IMR-90 (cell line): Measurements from ENCODE around the gene COL4A5. TPM values are rescaled to one million over a fixed set of nuclear protein-coding genes. Genes with fewer than 3 reads are reported as not detected.

Experiments
- ATAC-seq: fragments of 200-7000 bp; cut with Tn5 transposase; 2 replicates; pipeline ENCODE4 v1.9.1; 2020; ENCODE audit warnings: low read depth, mild to moderate bottlenecking, moderate library complexity
- BruUV-seq: library from RNA; stranded (reverse); fragments of 400-500 nt; replicated peaks from 2 replicates; lab custom pipeline; 2021; lab: Mats Ljungman, UMichigan
- CTCF ChIA-PET: fragments of 300-600 bp; formaldehyde crosslinking; extraction: SDS; loops from one replicate; lab custom pipeline; 2021; ENCODE audit warnings: antibody characterized with exemption; lab: Yijun Ruan, JAX
- POLR2A ChIA-PET: fragments of 300-600 bp; sonication (Branson Sonifier 250); formaldehyde crosslinking; loops from one replicate; lab custom pipeline; 2022; ENCODE audit warnings: antibody characterized with exemption; ENCODE audit not compliant: unreplicated experiment; lab: Charles Lee
- DNase-seq: peaks from one replicate; pipeline ENCODE4 v3.0.0; 2013
- H2AFZ ChIP-seq: replicated peaks from 2 replicates; pipeline ENCODE3; 2013; ENCODE audit warnings: low read length, mild to moderate bottlenecking; ENCODE audit not compliant: poor library complexity
- H2AK5ac ChIP-seq: 2 replicates; pipeline ENCODE4 v1.6.1; 2013; ENCODE audit warnings: low read depth, low read length, inconsistent platforms
- H2AK9ac ChIP-seq: replicated peaks from 2 replicates; pipeline ENCODE3; 2013; ENCODE audit warnings: mild to moderate bottlenecking, low read depth, low read length, moderate library complexity; ENCODE audit not compliant: poor library complexity
- H2BK120ac ChIP-seq: 2 replicates; pipeline ENCODE4 v1.6.1; 2013; ENCODE audit warnings: low read depth, low read length, inconsistent platforms
- H2BK15ac ChIP-seq: 3 replicates; pipeline ENCODE4 v1.6.1; 2013; ENCODE audit warnings: low read depth, low read length, inconsistent platforms
- H2BK20ac ChIP-seq: 2 replicates; pipeline ENCODE4 v1.6.1; 2013; ENCODE audit warnings: low read depth, mild to moderate bottlenecking, inconsistent platforms, low read length, moderate library complexity
- H2BK5ac ChIP-seq: 2 replicates; pipeline ENCODE4 v1.6.1; 2013; ENCODE audit warnings: mild to moderate bottlenecking, low read depth, low read length, inconsistent platforms; ENCODE audit not compliant: poor library complexity, severe bottlenecking
- H3K14ac ChIP-seq: replicated peaks from 2 replicates; pipeline ENCODE4 v1.6.1; 2013; ENCODE audit warnings: low read depth, low read length, inconsistent platforms
- H3K18ac ChIP-seq: 2 replicates; pipeline ENCODE4 v1.6.1; 2013; ENCODE audit warnings: low read depth, low read length, control low read depth
- H3K23ac ChIP-seq: 2 replicates; pipeline ENCODE4 v1.6.1; 2013; ENCODE audit warnings: low read depth, low read length, inconsistent platforms
- H3K27ac ChIP-seq: 2 replicates; pipeline ENCODE4 v1.5.1; 2013; ENCODE audit warnings: mild to moderate bottlenecking, control low read depth, low read length; ENCODE audit not compliant: insufficient read depth
- H3K27me3 ChIP-seq: 2 replicates; pipeline ENCODE4 v1.6.1; 2013; ENCODE audit warnings: low read length; ENCODE audit not compliant: control insufficient read depth, insufficient read depth
- H3K36me3 ChIP-seq: 2 replicates; pipeline ENCODE4 v1.6.1; 2013; ENCODE audit warnings: low read length, mixed read lengths; ENCODE audit not compliant: control insufficient read depth, insufficient read depth
- H3K4ac ChIP-seq: 2 replicates; pipeline ENCODE4 v1.6.1; 2013; ENCODE audit warnings: low read depth, low read length, inconsistent platforms
- H3K4me1 ChIP-seq: 2 replicates; pipeline ENCODE4 v1.6.1; 2013; ENCODE audit warnings: low read length, mixed read lengths; ENCODE audit not compliant: control insufficient read depth, insufficient read depth
- H3K4me2 ChIP-seq: 2 replicates; pipeline ENCODE4 v1.6.1; 2013; ENCODE audit warnings: low read depth, mild to moderate bottlenecking, control low read depth, low read length, moderate library complexity
- H3K4me3 ChIP-seq: 2 replicates; pipeline ENCODE4 v1.5.1; 2013; ENCODE audit warnings: low read depth, mild to moderate bottlenecking, control low read depth, low read length, moderate library complexity; ENCODE audit not compliant: insufficient read depth
- H3K56ac ChIP-seq: 2 replicates; pipeline ENCODE4 v1.6.1; 2013; ENCODE audit warnings: low read length, inconsistent platforms; ENCODE audit not compliant: insufficient read depth; ENCODE audit errors: extremely low read depth
- H3K79me1 ChIP-seq, 2 experiments: 2 replicates each; pipeline ENCODE4 v1.6.1; 2013; ENCODE audit warnings: low read length in 2 of 2, inconsistent platforms in 1 of 2, low read depth in 1 of 2
- H3K9ac ChIP-seq: 2 replicates; pipeline ENCODE4 v1.6.1; 2013; ENCODE audit warnings: low read depth, low read length, control low read depth
- H3K9me1 ChIP-seq: 2 replicates; pipeline ENCODE4 v1.6.1; 2013; ENCODE audit warnings: low read length, inconsistent platforms; ENCODE audit not compliant: insufficient read depth
- H3K9me3 ChIP-seq: 2 replicates; pipeline ENCODE4 v1.6.1; 2013; ENCODE audit warnings: low read length; ENCODE audit not compliant: control insufficient read depth, insufficient read depth
- H4K20me1 ChIP-seq: 2 replicates; pipeline ENCODE4 v1.6.1; 2013; ENCODE audit warnings: low read length, inconsistent platforms; ENCODE audit not compliant: insufficient read depth
- H4K5ac ChIP-seq: 2 replicates; pipeline ENCODE4 v1.6.1; 2013; ENCODE audit warnings: mild to moderate bottlenecking, low read depth, low read length, control low read depth
- H4K8ac ChIP-seq, 2 experiments: 2 replicates each; pipeline ENCODE4 v1.6.1; 2013; ENCODE audit warnings: low read depth in 2 of 2, low read length in 2 of 2, control low read depth in 1 of 2, inconsistent platforms in 1 of 2
- H4K91ac ChIP-seq: 2 replicates; pipeline ENCODE4 v1.6.1; 2013; ENCODE audit warnings: low read depth, low read length, inconsistent platforms; ENCODE audit not compliant: insufficient read depth
- BHLHE40 ChIP-seq: fragments of 150-350 bp; IDR thresholded peaks from 2 replicates; pipeline ENCODE4 v1.6.1; 2016; ENCODE audit warnings: mild to moderate bottlenecking, low read depth, low read length
- CEBPB ChIP-seq: IDR thresholded peaks from 2 replicates; pipeline ENCODE4 v1.6.1; 2012; ENCODE audit warnings: low read depth, low read length, improper control_type of control experiment
- CHD1 ChIP-seq: IDR thresholded peaks from 2 replicates; pipeline ENCODE4 v1.6.1; 2012; ENCODE audit warnings: low read depth, low read length, improper control_type of control experiment
- CTCF ChIP-seq: conservative IDR thresholded peaks from 2 replicates; pipeline ENCODE4 v1.5.1; 2012; ENCODE audit warnings: mild to moderate bottlenecking, low read depth, low read length, improper control_type of control experiment
- ELK1 ChIP-seq: fragments of 150-350 bp; IDR thresholded peaks from 2 replicates; pipeline ENCODE4 v1.6.1; 2016; ENCODE audit warnings: low read depth, mild to moderate bottlenecking, low read length, moderate library complexity, borderline replicate concordance
- FOS ChIP-seq: fragments of 150-350 bp; IDR thresholded peaks from 2 replicates; pipeline ENCODE4 v1.6.1; 2016; ENCODE audit warnings: low read depth, low read length
- MAFK ChIP-seq: IDR thresholded peaks from 2 replicates; pipeline ENCODE4 v1.6.1; 2012; ENCODE audit warnings: low read depth, low read length, improper control_type of control experiment
- MAZ ChIP-seq: IDR thresholded peaks from 2 replicates; pipeline ENCODE4 v1.6.1; 2012; ENCODE audit warnings: low read depth, mild to moderate bottlenecking, low read length, improper control_type of control experiment, moderate library complexity, borderline replicate concordance
- MXI1 ChIP-seq: IDR thresholded peaks from 2 replicates; pipeline ENCODE4 v1.6.1; 2012; ENCODE audit warnings: low read depth, mild to moderate bottlenecking, low read length, moderate library complexity, borderline replicate concordance
- NFE2L2 ChIP-seq: fragments of 150-350 bp; IDR thresholded peaks from 2 replicates; pipeline ENCODE4 v1.6.1; 2016; ENCODE audit warnings: low read depth, mild to moderate bottlenecking, low read length
- POLR2A ChIP-seq: IDR thresholded peaks from 2 replicates; pipeline ENCODE4 v1.6.1; 2012; ENCODE audit warnings: mild to moderate bottlenecking, low read depth, low read length
- RAD21 ChIP-seq: IDR thresholded peaks from 2 replicates; pipeline ENCODE4 v1.6.1; 2012; ENCODE audit warnings: low read length, improper control_type of control experiment
- RCOR1 ChIP-seq: IDR thresholded peaks from 2 replicates; pipeline ENCODE4 v1.6.1; 2012; ENCODE audit warnings: mild to moderate bottlenecking, low read length, improper control_type of control experiment; ENCODE audit not compliant: insufficient replicate concordance
- RFX5 ChIP-seq: IDR thresholded peaks from 2 replicates; pipeline ENCODE4 v1.8.0; 2012; ENCODE audit warnings: low read depth, mild to moderate bottlenecking, low read length, moderate library complexity
- SMC3 ChIP-seq: fragments of 150-350 bp; IDR thresholded peaks from 2 replicates; pipeline ENCODE4 v1.6.1; 2016; ENCODE audit warnings: low read depth, mild to moderate bottlenecking, antibody characterized with exemption, low read length, moderate library complexity
- USF2 ChIP-seq: fragments of 150-350 bp; IDR thresholded peaks from 2 replicates; pipeline ENCODE4 v1.6.1; 2017; ENCODE audit warnings: mild to moderate bottlenecking, antibody characterized with exemption, low read length, low read depth
- dilution Hi-C: fragments of 300-500 bp; cut with HindIII; formaldehyde crosslinking; loops from one replicate; pipeline ENCODE4 v1.14.3; 2018; ENCODE audit warnings: low sequenced_read_pairs; ENCODE audit not compliant: unreplicated experiment
- in situ Hi-C: fragments of 300-500 bp; cut with MboI; formaldehyde crosslinking; loops from 3 replicates; pipeline ENCODE4 v1.14.3; 2019; ENCODE audit warnings: low sequenced_read_pairs, inconsistent platforms, mixed read lengths
- intact Hi-C: fragments of 100-400 bp; cut with micrococcal nuclease; formaldehyde crosslinking; loops from 2 replicates; pipeline ENCODE4 v1.10.0; 2022
- polyA plus RNA-seq, 3 experiments: library from polyadenylated mRNA; depleted of rRNA; stranded (reverse); fragments of >200 nt; gene quantifications; 2 replicates each; pipeline ENCODE4 v1.2.3, GENCODE V29; 2012; ENCODE audit warnings: low replicate concordance in 1 of 3
- total RNA-seq: library from RNA; depleted of rRNA; stranded (reverse); fragments of >200 nt; gene quantifications from 2 replicates; pipeline ENCODE4 v1.2.3, GENCODE V29; 2012

Gene COL4A5
- total and polyA plus RNA-seq, 2 of the 4 experiments (the other 2 are of a cell fraction) = 16.3 to 26.6 TPM

- ChIA-PET CTCF (no interaction called here), POLR2A (no interaction called here)
- Histone ChIP-seq H3K9me3 (no peaks in the 10 kb centered on the region), H2BK5ac (no peak overlapping the region), H3K36me3 (no peaks in the 10 kb centered on the region), H2AFZ (no peak overlapping the region), H2AK9ac (no peak overlapping the region), H3K23ac (no peak overlapping the region), H3K18ac (no peak overlapping the region), H3K27me3 (no peaks in the 10 kb centered on the region), H4K8ac (no peak overlapping the region), H3K9ac (no peak overlapping the region), H2AK5ac (no peak overlapping the region), H4K5ac (no peak overlapping the region), H3K27ac (no peak overlapping the region), H3K79me1 (peaks cover 0 to 2% of the 10 kb centered on the region in 2 experiments; a peak in 1 of 4 replicates), H3K4me2 (no peak overlapping the region), H3K9me1 (no peaks in the 10 kb centered on the region; the same call in 1 of the 2 replicates), H4K20me1 (no peaks in the 10 kb centered on the region), H3K4me1 (no peaks in the 10 kb centered on the region), H3K4ac (no peak overlapping the region), H4K91ac (no peak overlapping the region), H3K56ac (no peak overlapping the region), H3K14ac (no peak overlapping the region), H2BK20ac (no peak overlapping the region), H2BK120ac (no peak overlapping the region), H2BK15ac (no peak overlapping the region), H3K4me3 (no peak overlapping the region)
- intact Hi-C loops (no loop called here), in situ Hi-C loops (no loop called here), dilution Hi-C loops (no loop called here)
- no TSS peak for BruUV-seq
- ATAC-seq (no peak), DNase-seq (no peak)
- TF ChIP-seq BHLHE40 (no peak), SMC3 (no peak), MXI1 (no peak), POLR2A (no peak), ELK1 (no peak), RCOR1 (no peak), USF2 (no peak), RFX5 (no peak), CHD1 (no peak), CEBPB (no peak), MAFK (no peak), CTCF (no peak), FOS (no peak), MAZ (no peak), RAD21 (no peak), NFE2L2 (no peak)
These were observed 34.3 kb downstream of the COL4A5 start for GRCh38 chrX:108473979-108474378.
